PC-3 (cell line): ENCODE data around the gene GNAS. TPM values are rescaled to one million over a fixed set of nuclear protein-coding genes. Genes with fewer than 3 reads are reported as not detected.

Experiments used
- ATAC-seq: fragments of 200-7000 bp; cut with Tn5 transposase; 2 replicates; pipeline ENCODE4 v1.9.1; 2020; ENCODE audit warnings: mild to moderate bottlenecking, moderate library complexity
- BruUV-seq: library from RNA; stranded (reverse); fragments of 400-500 nt; replicated peaks from 2 replicates; lab custom pipeline; 2021; lab: Mats Ljungman, UMichigan
- CTCF ChIA-PET: fragments of 300-600 bp; sonication (Branson Sonifier 250); formaldehyde crosslinking; loops from one replicate; lab custom pipeline; 2022; ENCODE audit warnings: antibody characterized with exemption; lab: Charles Lee
- POLR2A ChIA-PET: fragments of 300-600 bp; sonication (Branson Sonifier 250); formaldehyde crosslinking; loops from one replicate; lab custom pipeline; 2022; ENCODE audit warnings: antibody characterized with exemption; ENCODE audit not compliant: unreplicated experiment; lab: Charles Lee
- DNase-seq: peaks from one replicate; pipeline ENCODE4 v3.0.0-alpha.2; 2015
- H2AFZ ChIP-seq: fragments of 300-600 bp; sonication (generic); 2 replicates; pipeline ENCODE4 v1.6.0; 2016; ENCODE audit warnings: antibody characterized with exemption, low read length
- H3F3A ChIP-seq: fragments of 300-600 bp; sonication (generic); one replicate; pipeline ENCODE4 v1.6.0; 2017; ENCODE audit warnings: antibody characterized with exemption, low read length, control low read depth, mild to moderate bottlenecking; ENCODE audit not compliant: unreplicated experiment
- H3K27ac ChIP-seq: fragments of 300-600 bp; sonication (generic); 2 replicates; pipeline ENCODE4 v1.5.1; 2016; ENCODE audit warnings: mild to moderate bottlenecking, low read length
- H3K27me3 ChIP-seq: fragments of 300-600 bp; sonication (generic); 2 replicates; pipeline ENCODE4 v1.6.1; 2016; ENCODE audit warnings: low read length, mixed read lengths
- H3K36me3 ChIP-seq: fragments of 300-600 bp; sonication (generic); 2 replicates; pipeline ENCODE4 v1.6.1; 2016; ENCODE audit warnings: low read depth, mixed run types, low read length, mixed read lengths
- H3K4me1 ChIP-seq: fragments of 300-600 bp; sonication (generic); 2 replicates; pipeline ENCODE4 v1.5.1; 2016; ENCODE audit warnings: low read length; ENCODE audit not compliant: insufficient read depth
- H3K4me2 ChIP-seq: fragments of 300-600 bp; sonication (generic); 2 replicates; pipeline ENCODE4 v1.6.0; 2016; ENCODE audit warnings: low read length
- H3K4me3 ChIP-seq: fragments of 300-600 bp; sonication (generic); 2 replicates; pipeline ENCODE4 v1.5.1; 2016; ENCODE audit warnings: mild to moderate bottlenecking, low read length, mixed read lengths
- H3K79me2 ChIP-seq: fragments of 300-600 bp; sonication (generic); 2 replicates; pipeline ENCODE4 v1.6.1; 2017; ENCODE audit warnings: low read length, mixed read lengths
- H3K9ac ChIP-seq: fragments of 300-600 bp; sonication (generic); 2 replicates; pipeline ENCODE4 v1.6.0; 2016; ENCODE audit warnings: mild to moderate bottlenecking, low read length
- H3K9me2 ChIP-seq: fragments of 300-600 bp; sonication (generic); replicated peaks from 2 replicates; pipeline ENCODE4 v1.6.1; 2016; ENCODE audit warnings: mixed run types, low read length, mixed read lengths
- H3K9me3 ChIP-seq: fragments of 300-600 bp; sonication (generic); 2 replicates; pipeline ENCODE4 v1.6.1; 2016; ENCODE audit warnings: low read length, mixed read lengths
- H4K20me1 ChIP-seq: fragments of 300-600 bp; sonication (generic); 2 replicates; pipeline ENCODE4 v1.6.1; 2016; ENCODE audit warnings: low read length, mixed read lengths
- CTCF ChIP-seq: fragments of 300-600 bp; sonication (generic); conservative IDR thresholded peaks from 2 replicates; pipeline ENCODE4 v1.5.1; 2017; ENCODE audit warnings: antibody characterized with exemption, low read depth, mild to moderate bottlenecking, low read length
- EZH2 ChIP-seq: fragments of 300-600 bp; sonication (generic); IDR thresholded peaks from one replicate; pipeline ENCODE4 v1.6.1; 2017; ENCODE audit warnings: antibody characterized with exemption, mild to moderate bottlenecking, low read length; ENCODE audit not compliant: unreplicated experiment
- EZH2phosphoT487 ChIP-seq: fragments of 300-600 bp; sonication (generic); IDR thresholded peaks from 2 replicates; pipeline ENCODE4 v1.6.1; 2018; ENCODE audit warnings: mild to moderate bottlenecking, antibody characterized with exemption, low read length, borderline replicate concordance
- intact Hi-C: fragments of 100-400 bp; cut with micrococcal nuclease; formaldehyde crosslinking; loops from 2 replicates; pipeline ENCODE4 v1.9.0; 2023
- total RNA-seq: library from RNA; depleted of rRNA; stranded (reverse); fragments of >200 nt; gene quantifications from 2 replicates; pipeline ENCODE4 v1.2.3, GENCODE V29; 2014

GNAS gene
- total RNA-seq, 1 experiment from 2014 or later, result 694 TPM

DNA sequence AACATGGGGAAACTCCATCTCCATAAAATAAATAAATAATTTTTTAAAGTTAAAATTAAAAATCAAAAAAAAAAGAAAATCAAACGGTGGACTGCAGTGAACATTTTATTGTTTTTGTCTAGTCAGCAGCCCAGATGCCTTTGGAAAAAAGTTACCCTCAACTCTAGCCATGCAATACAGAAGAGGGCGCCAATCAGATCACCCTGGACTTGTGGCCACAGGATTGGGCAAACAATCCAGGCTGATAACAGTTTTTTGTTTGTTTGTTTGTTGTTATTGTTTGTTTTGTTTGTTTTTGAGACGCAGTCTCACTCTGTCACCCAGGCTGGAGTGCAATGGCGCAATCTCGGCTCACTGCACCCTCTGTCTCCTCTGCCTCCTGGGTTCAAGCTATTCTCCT, 98.1 kb downstream of the GNAS start:
- no peak overlapping the region for H3K9ac ChIP-seq
- no peaks in the 10 kb centered on the region for H3K9me3 ChIP-seq
- no peaks in the 10 kb centered on the region for H3K36me3 ChIP-seq
- no peaks in the 10 kb centered on the region for H3K79me2 ChIP-seq
- H3K4me3 ChIP-seq, result no peak overlapping the region
- no peaks in the 10 kb centered on the region for H4K20me1 ChIP-seq
- no TSS peak for BruUV-seq
- H3K9me2 ChIP-seq, result no peaks in the 10 kb centered on the region
- no peak overlapping the region for H2AFZ ChIP-seq
- DNase-seq (no peak), ATAC-seq (no peak)
- TF ChIP-seq EZH2phosphoT487 (no peak), CTCF (peak; percentile 30; the same call in 1 of the 2 replicates), EZH2 (no peak)
- ChIA-PET CTCF (no interaction called here), POLR2A (no interaction called here)
- H3F3A ChIP-seq, result no peaks in the 10 kb centered on the region
- H3K4me1 ChIP-seq, result no peaks in the 10 kb centered on the region
- intact Hi-C loops, result no loop called here
- H3K27me3 ChIP-seq, result peaks cover 53% of the 10 kb centered on the region
- no peak overlapping the region for H3K4me2 ChIP-seq
- H3K27ac ChIP-seq, result no peak overlapping the region

GRCh38 chr20:58953050-58953449, 100.5 kb downstream of the GNAS start:
- TF ChIP-seq CTCF, result no peak
- no peak for TF ChIP-seq EZH2
- TF ChIP-seq EZH2phosphoT487, result no peak
- Histone ChIP-seq H3K9me2 (no peaks in the 10 kb centered on the region), H3K79me2 (no peaks in the 10 kb centered on the region), H4K20me1 (no peaks in the 10 kb centered on the region), H2AFZ (no peak overlapping the region), H3K4me1 (no peaks in the 10 kb centered on the region), H3K4me3 (no peak overlapping the region), H3K4me2 (no peak overlapping the region), H3K9me3 (no peaks in the 10 kb centered on the region), H3K27ac (no peak overlapping the region), H3K36me3 (no peaks in the 10 kb centered on the region), H3K9ac (no peak overlapping the region), H3K27me3 (peaks cover 34% of the 10 kb centered on the region), H3F3A (no peaks in the 10 kb centered on the region)
- intact Hi-C loops, result no loop called here
- BruUV-seq, result no TSS peak
- CTCF ChIA-PET, result no interaction called here
- POLR2A ChIA-PET, result no interaction called here
- ATAC-seq (no peak), DNase-seq (no peak)

DNA sequence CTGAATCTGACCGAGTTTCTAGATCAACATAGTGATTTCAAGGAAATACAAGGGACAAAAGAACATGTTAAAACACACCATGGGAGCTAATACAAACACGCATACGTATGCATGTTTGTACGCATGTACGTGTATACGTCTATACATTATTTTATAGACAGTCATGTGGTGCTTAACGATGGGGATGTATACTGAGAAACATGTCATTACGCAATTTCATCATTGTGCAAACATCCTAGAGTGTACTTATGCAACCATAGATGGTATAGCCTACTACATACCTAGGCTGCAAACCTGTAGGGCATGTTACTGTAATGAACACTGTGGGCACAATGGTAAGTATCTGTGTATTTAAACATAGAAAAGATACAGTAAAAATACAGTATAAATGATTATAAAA, 103.6 kb downstream of the GNAS start:
- H3K4me1 ChIP-seq, result no peaks in the 10 kb centered on the region
- DNase-seq, result peak; percentile 47
- POLR2A ChIA-PET, result no interaction called here

More for the DNA sequence above, 103.6 kb downstream of the GNAS start:
- H3K4me2 ChIP-seq, result no peak overlapping the region
- H3K79me2 ChIP-seq, result no peaks in the 10 kb centered on the region
- no TSS peak for BruUV-seq
- H3K27ac ChIP-seq, result no peak overlapping the region
- no peaks in the 10 kb centered on the region for H4K20me1 ChIP-seq
- no peaks in the 10 kb centered on the region for H3K9me2 ChIP-seq
- H3K4me3 ChIP-seq, result no peak overlapping the region
- CTCF ChIA-PET, result no interaction called here
- H2AFZ ChIP-seq, result no peak overlapping the region
- ATAC-seq, result no peak
- H3K27me3 ChIP-seq, result peaks cover 35% of the 10 kb centered on the region
- no peaks in the 10 kb centered on the region for H3F3A ChIP-seq
- H3K9ac ChIP-seq, result no peak overlapping the region
- TF ChIP-seq EZH2 (no peak), CTCF (no peak), EZH2phosphoT487 (no peak)
- H3K9me3 ChIP-seq, result no peaks in the 10 kb centered on the region
- intact Hi-C loops, result no loop called here
- H3K36me3 ChIP-seq, result no peaks in the 10 kb centered on the region
